DND-41 (cell line): ENCODE data around the gene ASCL1.

ENCODE experiments used
- ATAC-seq: fragments of 200-7000 bp; cut with Tn5 transposase; 3 replicates; pipeline ENCODE4 v1.9.1; 2021; ENCODE audit warnings: low read depth; ENCODE audit not compliant: insufficient read depth
- DNase-seq: peaks from one replicate; pipeline ENCODE4 v3.0.0-alpha.2; 2020
- H2AFZ ChIP-seq: 2 replicates; pipeline ENCODE4 v1.6.0; 2012; ENCODE audit warnings: low read depth, low read length
- H3K27ac ChIP-seq: 2 replicates; pipeline ENCODE4 v1.5.1; 2012; ENCODE audit warnings: low read length, inconsistent platforms
- H3K27me3 ChIP-seq: fragments of 200-600 bp; sonication (generic); 2 replicates; pipeline ENCODE4 v1.6.0; 2012; ENCODE audit warnings: low read length, mild to moderate bottlenecking, inconsistent platforms; ENCODE audit not compliant: insufficient read depth, poor library complexity
- H3K36me3 ChIP-seq: 2 replicates; pipeline ENCODE4 v1.5.1; 2012; ENCODE audit warnings: low read length, inconsistent platforms; ENCODE audit not compliant: insufficient read depth
- H3K4me1 ChIP-seq: 2 replicates; pipeline ENCODE4 v1.5.1; 2012; ENCODE audit warnings: mild to moderate bottlenecking, low read length; ENCODE audit not compliant: insufficient read depth
- H3K4me2 ChIP-seq: 2 replicates; pipeline ENCODE4 v1.6.0; 2012; ENCODE audit warnings: mild to moderate bottlenecking, moderate library complexity, low read length, inconsistent platforms; ENCODE audit not compliant: insufficient read depth
- H3K4me3 ChIP-seq, 2 experiments: fragments of 200-600 bp in 1 of 2; shearing (Covaris generic) in 1 of 2; 2 replicates each; pipeline ENCODE4 v1.5.1; 2012 to 2016; ENCODE audit warnings: inconsistent platforms in 2 of 2, low read length in 2 of 2, mild to moderate bottlenecking in 2 of 2, low read depth in 1 of 2, moderate library complexity in 1 of 2
- H3K79me2 ChIP-seq: 2 replicates; pipeline ENCODE4 v1.6.0; 2012; ENCODE audit warnings: low read length, inconsistent platforms; ENCODE audit not compliant: insufficient read depth
- H3K9ac ChIP-seq: 2 replicates; pipeline ENCODE4 v1.6.0; 2012; ENCODE audit warnings: low read depth, mild to moderate bottlenecking, inconsistent platforms, low read length, moderate library complexity
- H3K9me3 ChIP-seq: 2 replicates; pipeline ENCODE4 v1.5.1; 2012; ENCODE audit warnings: low read length, moderate library complexity, mild to moderate bottlenecking, inconsistent platforms; ENCODE audit not compliant: insufficient read depth, severe bottlenecking
- H4K20me1 ChIP-seq: 2 replicates; pipeline ENCODE4 v1.6.0; 2012; ENCODE audit warnings: low read length; ENCODE audit not compliant: insufficient read depth
- EZH2 ChIP-seq: IDR thresholded peaks from 3 replicates; pipeline ENCODE4 v1.6.1; 2012; ENCODE audit warnings: borderline replicate concordance, low read depth, mild to moderate bottlenecking, moderate library complexity, low read length, inconsistent platforms; ENCODE audit not compliant: severe bottlenecking
- TF ChIP-seq, protein P1 (sequence below): IDR thresholded peaks from 2 replicates; pipeline ENCODE4 v1.5.1; 2012; ENCODE audit warnings: borderline replicate concordance, low read length, moderate library complexity, mild to moderate bottlenecking; ENCODE audit not compliant: poor library complexity, severe bottlenecking; ENCODE audit errors: extremely low read depth

Gene ASCL1

DNA sequence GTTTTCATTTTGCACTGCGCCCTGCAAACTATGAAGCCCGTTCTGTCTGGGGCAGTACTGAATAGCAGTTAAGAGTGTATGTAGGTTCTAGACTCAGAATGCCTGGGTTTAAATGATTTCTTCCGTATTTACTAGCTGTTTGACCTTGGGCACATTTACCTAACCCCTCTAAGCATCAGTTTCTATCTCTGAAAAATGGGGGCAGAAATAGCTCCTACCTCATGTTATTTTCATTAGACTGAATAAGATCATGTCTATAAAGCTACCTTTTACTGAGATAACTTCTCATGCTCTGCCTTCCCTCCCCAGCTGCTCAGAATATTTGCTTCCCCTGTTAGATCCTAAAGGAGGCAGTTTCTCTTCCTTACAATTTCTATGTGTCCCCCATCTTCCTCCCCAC is 46.2 kb upstream of the ASCL1 start:
- Histone ChIP-seq H2AFZ (no peak overlapping the region), H3K27me3 (no peaks in the 10 kb centered on the region), H3K9ac (no peak overlapping the region), H3K27ac (no peak overlapping the region), H3K79me2 (no peaks in the 10 kb centered on the region), H3K36me3 (no peaks in the 10 kb centered on the region), H3K9me3 (no peaks in the 10 kb centered on the region), H4K20me1 (no peaks in the 10 kb centered on the region), H3K4me2 (no peak overlapping the region), H3K4me3 (no peak overlapping the region), H3K4me1 (no peaks in the 10 kb centered on the region)
- TF ChIP-seq, protein P1, sequence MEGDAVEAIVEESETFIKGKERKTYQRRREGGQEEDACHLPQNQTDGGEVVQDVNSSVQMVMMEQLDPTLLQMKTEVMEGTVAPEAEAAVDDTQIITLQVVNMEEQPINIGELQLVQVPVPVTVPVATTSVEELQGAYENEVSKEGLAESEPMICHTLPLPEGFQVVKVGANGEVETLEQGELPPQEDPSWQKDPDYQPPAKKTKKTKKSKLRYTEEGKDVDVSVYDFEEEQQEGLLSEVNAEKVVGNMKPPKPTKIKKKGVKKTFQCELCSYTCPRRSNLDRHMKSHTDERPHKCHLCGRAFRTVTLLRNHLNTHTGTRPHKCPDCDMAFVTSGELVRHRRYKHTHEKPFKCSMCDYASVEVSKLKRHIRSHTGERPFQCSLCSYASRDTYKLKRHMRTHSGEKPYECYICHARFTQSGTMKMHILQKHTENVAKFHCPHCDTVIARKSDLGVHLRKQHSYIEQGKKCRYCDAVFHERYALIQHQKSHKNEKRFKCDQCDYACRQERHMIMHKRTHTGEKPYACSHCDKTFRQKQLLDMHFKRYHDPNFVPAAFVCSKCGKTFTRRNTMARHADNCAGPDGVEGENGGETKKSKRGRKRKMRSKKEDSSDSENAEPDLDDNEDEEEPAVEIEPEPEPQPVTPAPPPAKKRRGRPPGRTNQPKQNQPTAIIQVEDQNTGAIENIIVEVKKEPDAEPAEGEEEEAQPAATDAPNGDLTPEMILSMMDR: no peak
- no peak for TF ChIP-seq EZH2
- no peak for ATAC-seq
- DNase-seq: no peak

GRCh38 chr12:102912258-102912657 is 45.2 kb upstream of the ASCL1 start:
- DNase-seq: no peak
- H3K4me1 ChIP-seq: no peaks in the 10 kb centered on the region
- no peaks in the 10 kb centered on the region for H3K9me3 ChIP-seq
- H3K27me3 ChIP-seq: no peaks in the 10 kb centered on the region
- H3K4me3 ChIP-seq: no peak overlapping the region
- H3K27ac ChIP-seq: no peak overlapping the region
- no peaks in the 10 kb centered on the region for H3K79me2 ChIP-seq
- ATAC-seq: no peak
- H4K20me1 ChIP-seq: no peaks in the 10 kb centered on the region
- TF ChIP-seq EZH2: no peak
- TF ChIP-seq, protein P1: no peak
- H3K36me3 ChIP-seq: no peaks in the 10 kb centered on the region
- no peak overlapping the region for H3K9ac ChIP-seq
- no peak overlapping the region for H3K4me2 ChIP-seq
- no peak overlapping the region for H2AFZ ChIP-seq

- ATAC-seq (no peak), DNase-seq (no peak)
- H3K27ac ChIP-seq: no peak overlapping the region
- H3K9ac ChIP-seq: no peak overlapping the region
- no peak overlapping the region for H3K4me2 ChIP-seq
- TF ChIP-seq EZH2: no peak
- TF ChIP-seq, protein P1: no peak
- H3K27me3 ChIP-seq: no peaks in the 10 kb centered on the region
- H3K9me3 ChIP-seq: no peaks in the 10 kb centered on the region
- H3K4me3 ChIP-seq: no peak overlapping the region
- no peaks in the 10 kb centered on the region for H3K4me1 ChIP-seq
- no peak overlapping the region for H2AFZ ChIP-seq
- H4K20me1 ChIP-seq: no peaks in the 10 kb centered on the region
- no peaks in the 10 kb centered on the region for H3K79me2 ChIP-seq
- no peaks in the 10 kb centered on the region for H3K36me3 ChIP-seq
These were observed 43.8 kb upstream of the ASCL1 start for GRCh38 chr12:102913453-102914226.
